ENCODE data around the gene GAPVD1. TPM values are rescaled to one million over a fixed set of nuclear protein-coding genes. Genes with fewer than 3 reads are reported as not detected.

GAPVD1 gene
- total and polyA plus RNA-seq, 2 of the 13 experiments (the other 11 are each of a cell fraction or from before 2014, with no cell fraction given), result 11.1 to 33.2 TPM

DNA sequence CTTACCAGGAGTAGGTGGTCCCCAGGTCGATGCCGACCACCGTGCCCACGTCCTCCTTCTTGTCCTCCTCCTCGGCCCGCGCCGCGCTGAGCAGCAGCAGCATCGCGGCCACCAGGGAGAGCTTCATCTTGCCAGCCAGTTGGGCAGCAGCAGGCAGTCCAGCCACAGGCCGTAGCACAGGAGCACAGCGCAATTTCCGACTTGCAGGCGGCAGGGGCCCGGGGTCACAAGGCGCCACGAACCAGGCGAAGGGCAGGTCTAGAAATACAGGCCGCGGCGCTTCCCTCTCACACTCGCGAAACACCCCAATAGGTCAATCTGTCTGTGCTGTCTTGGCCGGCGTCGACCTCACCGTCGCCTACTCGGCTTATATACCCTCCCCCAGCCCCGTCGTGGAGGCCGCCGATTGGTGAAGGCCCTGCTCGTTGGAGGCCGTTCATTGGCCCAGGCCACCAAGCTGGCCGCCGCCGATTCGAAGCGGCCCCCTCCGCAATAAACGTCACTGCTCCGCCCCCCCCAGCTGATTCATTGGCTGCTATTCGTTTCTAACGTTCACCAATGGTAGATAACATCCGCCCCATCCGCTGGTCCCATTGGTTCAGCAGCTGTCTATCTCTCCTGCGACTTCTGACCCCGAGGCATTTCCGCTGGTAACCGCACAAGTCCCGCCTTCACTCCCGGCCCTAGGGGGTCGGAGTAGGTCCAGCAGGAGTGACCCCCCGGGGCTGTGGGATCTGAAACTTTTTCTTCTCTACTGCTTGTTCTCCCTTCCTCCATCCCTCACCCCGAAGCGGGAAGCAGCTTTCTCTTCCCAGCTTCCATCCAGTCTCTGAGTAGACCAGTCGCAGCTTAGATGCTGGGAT lies 20.4 kb upstream of the GAPVD1 start, which contains the start of gene HSPA5 (continued):
- TF ChIP-seq, protein P1, sequence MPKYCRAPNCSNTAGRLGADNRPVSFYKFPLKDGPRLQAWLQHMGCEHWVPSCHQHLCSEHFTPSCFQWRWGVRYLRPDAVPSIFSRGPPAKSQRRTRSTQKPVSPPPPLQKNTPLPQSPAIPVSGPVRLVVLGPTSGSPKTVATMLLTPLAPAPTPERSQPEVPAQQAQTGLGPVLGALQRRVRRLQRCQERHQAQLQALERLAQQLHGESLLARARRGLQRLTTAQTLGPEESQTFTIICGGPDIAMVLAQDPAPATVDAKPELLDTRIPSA (CRISPR knock-in tag; IDR thresholded peaks at IDR 0.05; ENCODE audit: borderline replicate concordance), result no peak
- no peak for TF ChIP-seq ZFP41 (CRISPR knock-in tag; IDR thresholded peaks at IDR 0.05; ENCODE audit: borderline replicate concordance)
- no peak for TF ChIP-seq PCBP1 (IDR thresholded peaks at IDR 0.05; ENCODE audit: borderline replicate concordance, low read depth, low read length)
- TF ChIP-seq, protein P2, sequence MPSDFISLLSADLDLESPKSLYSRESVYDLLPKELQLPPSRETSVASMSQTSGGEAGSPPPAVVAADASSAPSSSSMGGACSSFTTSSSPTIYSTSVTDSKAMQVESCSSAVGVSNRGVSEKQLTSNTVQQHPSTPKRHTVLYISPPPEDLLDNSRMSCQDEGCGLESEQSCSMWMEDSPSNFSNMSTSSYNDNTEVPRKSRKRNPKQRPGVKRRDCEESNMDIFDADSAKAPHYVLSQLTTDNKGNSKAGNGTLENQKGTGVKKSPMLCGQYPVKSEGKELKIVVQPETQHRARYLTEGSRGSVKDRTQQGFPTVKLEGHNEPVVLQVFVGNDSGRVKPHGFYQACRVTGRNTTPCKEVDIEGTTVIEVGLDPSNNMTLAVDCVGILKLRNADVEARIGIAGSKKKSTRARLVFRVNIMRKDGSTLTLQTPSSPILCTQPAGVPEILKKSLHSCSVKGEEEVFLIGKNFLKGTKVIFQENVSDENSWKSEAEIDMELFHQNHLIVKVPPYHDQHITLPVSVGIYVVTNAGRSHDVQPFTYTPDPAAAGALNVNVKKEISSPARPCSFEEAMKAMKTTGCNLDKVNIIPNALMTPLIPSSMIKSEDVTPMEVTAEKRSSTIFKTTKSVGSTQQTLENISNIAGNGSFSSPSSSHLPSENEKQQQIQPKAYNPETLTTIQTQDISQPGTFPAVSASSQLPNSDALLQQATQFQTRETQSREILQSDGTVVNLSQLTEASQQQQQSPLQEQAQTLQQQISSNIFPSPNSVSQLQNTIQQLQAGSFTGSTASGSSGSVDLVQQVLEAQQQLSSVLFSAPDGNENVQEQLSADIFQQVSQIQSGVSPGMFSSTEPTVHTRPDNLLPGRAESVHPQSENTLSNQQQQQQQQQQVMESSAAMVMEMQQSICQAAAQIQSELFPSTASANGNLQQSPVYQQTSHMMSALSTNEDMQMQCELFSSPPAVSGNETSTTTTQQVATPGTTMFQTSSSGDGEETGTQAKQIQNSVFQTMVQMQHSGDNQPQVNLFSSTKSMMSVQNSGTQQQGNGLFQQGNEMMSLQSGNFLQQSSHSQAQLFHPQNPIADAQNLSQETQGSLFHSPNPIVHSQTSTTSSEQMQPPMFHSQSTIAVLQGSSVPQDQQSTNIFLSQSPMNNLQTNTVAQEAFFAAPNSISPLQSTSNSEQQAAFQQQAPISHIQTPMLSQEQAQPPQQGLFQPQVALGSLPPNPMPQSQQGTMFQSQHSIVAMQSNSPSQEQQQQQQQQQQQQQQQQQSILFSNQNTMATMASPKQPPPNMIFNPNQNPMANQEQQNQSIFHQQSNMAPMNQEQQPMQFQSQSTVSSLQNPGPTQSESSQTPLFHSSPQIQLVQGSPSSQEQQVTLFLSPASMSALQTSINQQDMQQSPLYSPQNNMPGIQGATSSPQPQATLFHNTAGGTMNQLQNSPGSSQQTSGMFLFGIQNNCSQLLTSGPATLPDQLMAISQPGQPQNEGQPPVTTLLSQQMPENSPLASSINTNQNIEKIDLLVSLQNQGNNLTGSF (CRISPR knock-in tag; IDR thresholded peaks at IDR 0.05), result no peak; the same call in 1 of the 2 replicates
- 0 out of 2 replicates have a peak, but pooled peaks have one; percentile 20 for TF ChIP-seq ZNF552 (CRISPR knock-in tag; IDR thresholded peaks at IDR 0.05; ENCODE audit: borderline replicate concordance)
- TF ChIP-seq ZNF17 (CRISPR knock-in tag; IDR thresholded peaks at IDR 0.05), result no peak
- 0 out of 2 replicates have a peak, but pooled peaks have one; percentile 30 for TF ChIP-seq RARG (CRISPR knock-in tag; IDR thresholded peaks at IDR 0.05; ENCODE audit: low read depth)
- no peak for TF ChIP-seq TBX3 (IDR thresholded peaks at IDR 0.05; ENCODE audit: borderline replicate concordance)
- TF ChIP-seq STAG1 (CRISPR knock-in tag; IDR thresholded peaks at IDR 0.05), result peak; percentile 14
- TF ChIP-seq ZNF850 (CRISPR knock-in tag; conservative IDR thresholded peaks at IDR 0.05), result no peak
- TF ChIP-seq DZIP1 (CRISPR knock-in tag; IDR thresholded peaks at IDR 0.05), result peak; percentile 97
- TF ChIP-seq NFRKB (IDR thresholded peaks at IDR 0.05), result no peak
- no peak for TF ChIP-seq ZNF577 (CRISPR knock-in tag; IDR thresholded peaks at IDR 0.05; ENCODE audit: borderline replicate concordance, low read depth)
- TF ChIP-seq MIER2 (CRISPR knock-in tag; IDR thresholded peaks at IDR 0.05), result no peak
- peak; percentile 98 to 99 for TF ChIP-seq POLR2A (IDR thresholded peaks at IDR 0.05; ENCODE audit: insufficient read depth in 1 of 2, low read depth in 2 of 2, low read length in 2 of 2)
- no peak for TF ChIP-seq MAFK (conservative IDR thresholded peaks at IDR 0.05 in 1 of 2, IDR thresholded peaks at IDR 0.05 in 1 of 2; ENCODE audit: low read length in 2 of 2)
- no peak for TF ChIP-seq CEBPG (CRISPR knock-in tag; IDR thresholded peaks at IDR 0.05)
- TF ChIP-seq KDM6A (CRISPR knock-in tag; IDR thresholded peaks at IDR 0.05; ENCODE audit: low read depth), result no peak
- TF ChIP-seq TBX2 (CRISPR knock-in tag; IDR thresholded peaks at IDR 0.05; ENCODE audit: borderline replicate concordance), result peak; percentile 87
- no peak; the same call in 1 of the 2 replicates for TF ChIP-seq ISX (CRISPR knock-in tag; conservative IDR thresholded peaks at IDR 0.05)
- no peak for TF ChIP-seq EHMT2 (IDR thresholded peaks at IDR 0.05; ENCODE audit: borderline replicate concordance, low read depth, low read length)
